ENCODE measurements around the gene DDB1.

The DDB1 gene

DNA sequence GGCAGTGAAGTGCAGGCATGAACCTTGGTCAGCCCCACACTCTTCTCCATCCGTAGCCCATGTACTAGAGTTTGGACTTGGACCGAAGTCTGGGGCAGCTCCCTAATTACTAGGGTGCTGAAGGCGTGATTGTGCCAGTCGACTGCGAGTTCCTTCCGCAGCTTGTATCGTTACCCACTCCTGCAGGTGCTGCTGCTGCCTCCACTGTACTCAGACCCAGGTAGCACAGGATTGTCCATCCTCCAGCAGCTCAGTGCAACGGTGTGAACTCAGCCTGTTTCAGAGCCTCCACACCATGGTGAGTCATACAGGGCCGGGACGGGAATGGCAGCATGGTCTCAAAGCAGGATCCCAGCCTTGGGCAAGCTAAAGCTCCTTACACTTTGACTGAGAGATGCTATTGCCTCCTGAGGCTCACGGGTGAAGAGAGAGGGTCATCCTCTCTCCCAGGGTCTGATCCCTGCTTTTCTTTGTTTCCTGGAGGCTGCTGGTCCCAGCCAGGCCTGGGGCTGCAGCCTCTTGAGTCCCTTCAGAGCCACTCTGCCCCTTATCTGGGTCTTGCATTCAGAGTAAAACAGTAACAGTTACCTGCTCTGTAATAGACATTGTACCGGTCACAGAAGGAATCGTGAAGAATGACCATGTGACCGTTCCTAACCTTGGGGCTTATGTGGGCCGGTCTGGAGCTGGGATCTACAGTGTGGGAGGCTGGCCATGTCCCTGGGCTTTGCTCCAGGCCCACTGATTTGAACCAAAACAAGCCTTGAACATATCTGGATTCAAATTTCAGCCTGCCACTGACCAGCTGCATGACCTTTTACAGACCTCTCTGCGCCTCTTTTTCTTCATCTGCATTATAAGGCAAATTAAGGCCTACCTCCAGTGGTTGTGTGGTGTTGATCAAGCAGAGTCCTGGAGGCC is 1.8 kb upstream of the DDB1 start:
- no peak for DNase-seq

DNA sequence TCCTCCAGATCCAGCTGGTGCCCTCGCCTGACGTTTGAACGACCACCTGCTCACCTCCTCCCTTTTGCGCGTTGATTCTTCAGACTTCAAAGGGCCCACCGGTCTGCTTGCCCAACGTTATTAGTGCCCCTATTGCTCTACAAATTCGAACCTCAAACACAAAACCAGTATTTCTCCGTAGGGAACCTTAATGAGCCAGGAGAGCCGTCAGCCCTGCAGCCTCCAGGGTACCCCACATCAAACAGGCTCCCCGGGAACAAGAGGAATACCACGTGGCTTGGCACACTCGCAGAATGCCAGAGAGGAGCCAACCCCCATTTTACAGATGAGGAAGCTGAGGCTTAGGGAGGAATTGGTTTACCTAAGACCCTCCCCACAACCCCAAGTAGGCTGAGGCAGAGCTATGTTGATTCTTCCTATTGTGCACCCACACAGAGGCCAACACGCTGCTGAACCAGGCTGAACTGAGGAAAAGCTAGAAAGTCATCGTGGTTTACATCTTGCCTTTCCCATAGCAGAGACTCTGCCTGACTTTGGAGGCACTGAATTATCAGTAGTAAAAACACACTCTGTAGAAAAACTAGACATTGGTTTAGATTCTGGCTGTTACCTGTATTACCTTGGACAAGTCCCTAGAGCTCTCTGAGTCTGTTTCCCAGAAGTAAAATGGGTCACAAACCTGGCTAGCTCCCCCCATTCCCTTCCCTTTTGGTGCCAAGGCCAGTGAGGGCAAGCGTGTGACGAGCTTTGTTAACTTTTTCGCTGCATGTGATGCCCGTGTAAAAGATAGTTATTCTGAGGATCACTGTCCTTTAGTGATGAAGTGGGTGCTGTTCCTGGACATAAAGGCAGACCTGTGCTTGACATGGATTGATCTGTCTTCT is 887 bp upstream of the DDB1 start:
- DNase-seq = no peak

DNA sequence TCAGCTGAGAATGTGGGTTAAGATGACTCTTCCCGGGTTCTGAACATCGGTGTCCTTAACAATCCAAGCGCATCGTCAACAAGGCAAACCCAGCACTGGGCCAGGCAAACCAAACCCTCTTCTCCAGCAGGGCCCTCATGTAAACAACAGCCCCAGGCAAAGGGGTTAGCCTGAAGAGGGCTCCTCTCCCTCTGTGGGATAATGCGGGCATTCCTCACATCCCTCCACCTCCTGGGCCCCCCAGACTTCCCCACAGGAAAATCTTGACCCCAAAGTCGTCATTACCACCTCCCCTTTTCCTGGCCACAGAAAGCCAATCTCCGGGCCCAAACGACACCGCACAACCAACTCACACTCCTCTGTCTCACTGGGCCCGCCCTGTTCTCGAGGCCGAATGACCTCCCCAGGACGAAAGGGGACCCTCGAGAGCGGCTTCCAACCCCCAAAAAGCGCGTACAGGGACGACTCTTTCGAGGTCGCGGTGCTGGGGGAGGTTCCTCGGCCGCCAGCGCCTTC is 566 bp downstream of the DDB1 start:
- no peak for DNase-seq

- no peak for DNase-seq
These were observed 1.3 kb downstream of the DDB1 start for GRCh38 chr11:61331651-61332050.

- DNase-seq = no peak
These were observed 3.0 kb downstream of the DDB1 start for GRCh38 chr11:61329871-61330270.

DNA sequence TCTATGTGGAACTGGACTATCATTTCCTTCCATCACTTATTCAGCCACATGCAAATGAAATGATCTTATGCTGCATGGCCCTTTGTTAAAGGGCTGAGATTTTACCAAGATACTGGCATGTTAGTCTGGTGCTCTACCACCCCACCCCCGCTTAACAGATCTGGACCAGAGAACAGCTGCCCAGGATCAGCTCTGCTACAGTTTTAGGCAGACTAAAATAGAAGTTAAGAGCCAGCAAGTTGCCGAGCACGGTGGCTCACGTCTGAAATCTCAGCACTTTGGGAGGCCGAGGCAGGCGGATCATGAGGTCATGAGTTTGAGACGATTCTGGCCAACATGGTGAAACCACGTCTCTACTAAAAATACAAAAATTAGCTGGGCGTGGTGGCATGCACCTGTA is 4.6 kb downstream of the DDB1 start:
- DNase-seq = no peak

DNA sequence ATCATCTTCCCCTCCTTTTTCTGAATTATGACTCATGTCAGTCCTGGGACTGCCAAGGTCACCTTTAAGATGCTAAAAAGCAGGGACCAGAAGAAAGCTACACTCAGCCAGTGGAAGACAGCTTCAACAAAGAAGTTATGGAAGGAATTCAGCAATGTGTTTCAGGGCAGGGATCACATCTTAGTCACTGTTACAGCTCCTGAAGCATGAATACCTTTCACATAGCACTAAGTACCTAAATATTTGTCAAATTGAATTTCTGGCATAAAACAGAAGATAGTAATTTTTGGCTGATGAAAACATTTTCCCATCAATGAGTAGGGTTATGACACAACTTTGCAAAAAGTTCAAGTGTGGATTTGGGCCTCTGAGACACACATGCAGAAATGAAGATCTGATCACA is 5.2 kb downstream of the DDB1 start:
- no peak for DNase-seq

- DNase-seq = no peak
These were observed 7.1 kb downstream of the DDB1 start for GRCh38 chr11:61325649-61326414.

DNA sequence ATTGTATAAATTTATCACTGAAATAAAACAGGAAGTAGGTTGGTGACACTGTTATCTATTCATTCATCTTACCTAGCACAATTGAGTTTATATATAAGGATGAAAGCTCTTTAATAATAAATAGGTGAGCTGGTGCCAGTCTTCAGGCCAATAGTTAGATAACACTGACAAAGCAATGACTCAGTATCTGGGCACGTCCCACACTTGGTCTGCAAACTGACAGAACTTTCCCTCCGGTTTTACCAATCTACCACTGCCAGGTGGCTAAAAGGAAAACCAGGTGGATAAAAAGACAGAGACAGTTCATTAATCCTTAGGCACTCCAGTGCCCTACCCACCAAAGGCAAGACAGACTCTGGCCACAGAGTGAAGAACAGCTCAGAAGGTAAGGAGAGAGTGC is 17.6 kb downstream of the DDB1 start:
- no peak for DNase-seq

GRCh38 chr11:61310749-61311148 is 22.2 kb downstream of the DDB1 start:
- no peak for DNase-seq

GRCh38 chr11:61309739-61310138 is 23.2 kb downstream of the DDB1 start:
- no peak for DNase-seq

DNA sequence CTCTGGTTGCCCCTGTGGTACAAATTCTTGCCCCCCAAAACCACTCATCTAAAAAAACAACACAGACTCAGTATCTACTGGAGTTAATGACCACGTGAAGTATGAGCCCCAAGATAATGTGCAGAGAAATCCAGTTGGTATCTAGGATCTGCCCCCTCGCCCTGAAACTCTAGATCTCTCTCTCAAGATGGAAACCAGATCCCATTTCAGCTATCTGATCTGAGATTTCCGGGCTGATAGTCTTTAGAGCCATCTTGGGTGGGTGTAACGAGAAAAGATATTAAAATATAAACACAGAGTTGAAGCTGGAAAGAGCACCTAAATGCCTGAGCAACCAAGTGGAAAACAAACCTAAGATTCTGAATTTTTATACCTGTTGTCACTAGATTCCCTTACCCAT is 23.8 kb downstream of the DDB1 start:
- DNase-seq = no peak

DNA sequence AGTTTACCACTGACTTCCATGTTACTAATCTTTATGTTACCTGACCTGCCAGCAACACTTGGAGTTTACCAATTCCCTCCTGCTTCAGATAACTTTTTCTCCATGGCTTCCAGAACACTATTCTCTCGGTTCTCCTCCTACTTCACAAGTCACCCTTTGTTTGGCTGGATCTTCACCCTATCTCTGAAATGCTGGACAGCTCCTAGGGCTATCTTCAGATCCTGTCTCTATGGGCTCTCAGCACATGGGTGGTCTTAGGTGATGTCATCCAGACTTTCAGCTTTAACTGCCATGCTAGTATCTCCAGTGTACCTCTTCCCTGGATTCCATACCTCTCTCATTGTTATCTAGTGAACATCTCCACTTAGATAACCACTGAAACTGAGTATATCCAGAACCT is 25.6 kb downstream of the DDB1 start:
- DNase-seq = no peak

GRCh38 chr11:61306221-61306620 is 26.7 kb downstream of the DDB1 start:
- DNase-seq = no peak

DNA sequence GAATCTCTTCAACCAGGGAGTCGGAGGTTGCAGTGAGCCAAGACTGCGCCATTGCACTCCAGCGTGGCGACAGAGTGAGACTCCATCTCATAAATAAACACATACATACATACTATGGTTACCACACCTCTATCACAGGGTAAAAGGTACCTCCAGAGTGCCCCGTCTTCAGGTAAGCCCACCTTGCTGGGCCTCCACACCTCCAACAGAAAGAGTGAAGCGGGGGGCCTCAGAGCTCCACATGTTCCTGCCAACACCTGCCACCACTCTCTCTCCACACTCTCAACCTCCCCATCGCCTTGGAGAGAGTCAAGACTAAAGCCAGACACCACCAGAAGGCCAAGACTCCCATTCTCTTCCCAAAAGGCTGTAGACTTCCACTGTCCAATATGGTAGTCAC is 27.5 kb downstream of the DDB1 start:
- no peak for DNase-seq

GRCh38 chr11:61303725-61304124 is 29.2 kb downstream of the DDB1 start:
- DNase-seq = no peak

DNA sequence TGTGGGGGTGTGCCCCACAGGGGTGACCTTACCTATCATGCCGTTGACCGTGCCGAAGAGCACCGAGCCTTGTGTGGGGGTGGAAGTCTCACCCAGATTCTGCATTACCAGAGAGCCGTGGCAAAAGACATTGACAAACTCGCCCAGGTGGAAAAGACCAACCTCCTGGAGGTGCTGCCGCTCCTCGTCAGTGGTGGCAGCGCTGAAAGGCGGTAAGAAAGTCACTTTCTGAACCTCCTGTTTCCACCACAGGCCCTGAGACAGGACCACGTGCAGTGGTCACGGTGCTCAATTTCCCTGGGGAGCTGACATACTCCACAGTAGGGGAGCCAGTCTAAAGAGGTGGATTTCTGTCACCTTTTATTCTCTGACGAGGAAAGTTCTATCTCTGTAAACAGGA is 30.4 kb downstream of the DDB1 start:
- no peak for DNase-seq

GRCh38 chr11:61298663-61299244 is 34.2 kb downstream of the DDB1 start:
- no peak for DNase-seq

DNA sequence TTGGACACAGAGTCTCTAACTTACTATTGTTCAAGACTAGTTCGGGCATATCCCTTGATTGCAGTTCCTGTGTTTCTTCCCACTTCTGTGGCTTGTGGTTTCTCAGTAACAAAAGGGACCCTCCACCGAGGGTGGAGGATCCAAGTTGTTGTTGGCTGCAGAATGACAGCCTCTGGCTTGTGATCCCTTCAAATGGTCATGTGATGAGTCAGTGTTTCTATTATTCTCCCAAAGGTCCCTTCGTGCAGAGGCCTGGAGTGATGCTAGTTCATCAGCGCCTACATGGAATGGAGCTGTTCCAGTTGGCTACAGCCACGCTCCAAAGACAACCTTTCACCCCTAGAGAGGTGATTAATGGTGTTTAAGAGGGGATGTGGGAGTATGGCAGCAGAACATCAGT is 35.2 kb downstream of the DDB1 start:
- DNase-seq = no peak

DNA sequence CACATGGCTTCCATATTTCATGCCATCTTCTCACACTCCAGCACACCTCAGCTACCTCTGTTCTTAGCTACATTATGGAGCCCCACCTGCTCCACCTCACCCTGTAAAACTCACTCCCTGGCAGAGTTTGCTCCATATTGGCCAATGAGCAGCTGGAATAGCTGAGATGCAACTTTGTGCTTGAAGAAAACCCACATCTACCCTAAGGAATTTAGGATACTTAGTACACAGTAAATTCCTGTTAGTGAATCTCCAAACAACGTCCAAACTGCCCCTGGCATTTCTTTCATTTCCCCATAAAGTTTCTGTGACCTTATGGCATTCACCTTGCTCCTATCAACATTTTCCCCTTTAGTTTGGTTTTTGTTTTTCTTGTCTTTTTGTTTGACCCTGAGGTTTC is 35.6 kb downstream of the DDB1 start:
- DNase-seq = no peak

DNA sequence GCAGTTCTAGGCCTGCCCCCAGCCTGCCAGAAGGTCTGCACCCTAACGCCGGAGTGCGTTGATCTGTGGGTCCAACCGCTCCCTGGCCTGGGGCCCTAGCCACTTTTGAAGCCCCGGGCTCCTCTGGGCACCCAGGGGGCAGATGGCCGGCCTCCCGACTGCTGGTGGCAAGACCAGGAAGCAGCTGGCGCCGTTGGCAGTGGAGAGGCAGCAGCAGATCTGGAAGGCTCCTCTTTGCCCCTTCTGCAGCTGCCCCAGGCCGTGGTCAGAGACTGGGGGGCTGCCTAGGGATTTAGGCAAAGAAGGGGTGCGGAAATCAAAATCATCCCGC is 37.3 kb downstream of the DDB1 start:
- DNase-seq = no peak

- DNase-seq = peak; percentile 71
These were observed 37.9 kb downstream of the DDB1 start, which contains the start of gene VWCE for GRCh38 chr11:61294717-61295595. Gene VWCE, minus strand, starts transcription at chr11:61295316. Its CDS starts 279 bp downstream, at chr11:61295037.
